Body of pancreas (tissue), 4 donors: ENCODE measurements around the gene UMAD1.

ENCODE experiments used
- CTCF ChIP-seq, 7 experiments: fragments of 450-650 bp in 4 of 7; fragments of 200-600 bp in 3 of 7; sonication (generic) in 3 of 7; IDR thresholded peaks; one replicate each; pipeline ENCODE4 v1.5.1; 2016 to 2019; ENCODE audit warnings: antibody characterized with exemption in 7 of 7
- POLR2A ChIP-seq, 3 donors: fragments of 450-650 bp; IDR thresholded peaks; one replicate each; pipeline ENCODE4 v1.6.1; 2016; ENCODE audit warnings: antibody characterized with exemption in 3 of 3, mild to moderate bottlenecking in 2 of 3

- TF ChIP-seq CTCF (IDR thresholded peaks at IDR 0.05), result no peak
- TF ChIP-seq POLR2A (IDR thresholded peaks at IDR 0.05), result no peak
Measured at GRCh38 chr7:7695111-7695817, 54.7 kb downstream of the UMAD1 start.
